ENCODE data around the gene ANXA2R. TPM values are rescaled to one million over a fixed set of nuclear protein-coding genes. Genes with fewer than 3 reads are reported as not detected.

Gene ANXA2R
- total and polyA plus RNA-seq, 9 of the 15 experiments (the other 6 are each of a cell fraction or from before 2014, with no cell fraction given) = 2.1 to 4.8 (median 3.4) TPM

DNA sequence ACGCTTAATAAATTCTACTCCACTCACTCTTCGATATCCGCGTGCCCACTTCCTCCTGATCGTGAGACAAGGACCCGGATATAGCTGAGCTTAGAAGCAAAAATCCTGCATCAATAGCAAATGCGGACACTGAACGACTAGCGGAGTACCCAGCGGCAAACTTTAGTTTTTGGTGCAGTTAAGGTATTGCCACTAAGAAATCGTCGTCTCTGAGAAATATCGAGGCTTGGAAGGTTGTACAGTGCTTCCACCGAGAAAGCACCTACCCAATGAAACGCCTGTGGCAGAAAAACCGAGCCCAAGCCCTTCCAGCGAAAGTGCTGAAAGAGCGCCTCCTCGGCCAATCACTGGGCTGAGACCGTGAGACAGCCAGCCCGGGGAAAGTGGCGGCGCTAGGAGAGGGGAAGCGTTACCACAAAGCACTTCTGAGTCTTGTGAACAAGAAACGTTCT is 32.2 kb downstream of the ANXA2R start (continued):
- TF ChIP-seq, protein P1, sequence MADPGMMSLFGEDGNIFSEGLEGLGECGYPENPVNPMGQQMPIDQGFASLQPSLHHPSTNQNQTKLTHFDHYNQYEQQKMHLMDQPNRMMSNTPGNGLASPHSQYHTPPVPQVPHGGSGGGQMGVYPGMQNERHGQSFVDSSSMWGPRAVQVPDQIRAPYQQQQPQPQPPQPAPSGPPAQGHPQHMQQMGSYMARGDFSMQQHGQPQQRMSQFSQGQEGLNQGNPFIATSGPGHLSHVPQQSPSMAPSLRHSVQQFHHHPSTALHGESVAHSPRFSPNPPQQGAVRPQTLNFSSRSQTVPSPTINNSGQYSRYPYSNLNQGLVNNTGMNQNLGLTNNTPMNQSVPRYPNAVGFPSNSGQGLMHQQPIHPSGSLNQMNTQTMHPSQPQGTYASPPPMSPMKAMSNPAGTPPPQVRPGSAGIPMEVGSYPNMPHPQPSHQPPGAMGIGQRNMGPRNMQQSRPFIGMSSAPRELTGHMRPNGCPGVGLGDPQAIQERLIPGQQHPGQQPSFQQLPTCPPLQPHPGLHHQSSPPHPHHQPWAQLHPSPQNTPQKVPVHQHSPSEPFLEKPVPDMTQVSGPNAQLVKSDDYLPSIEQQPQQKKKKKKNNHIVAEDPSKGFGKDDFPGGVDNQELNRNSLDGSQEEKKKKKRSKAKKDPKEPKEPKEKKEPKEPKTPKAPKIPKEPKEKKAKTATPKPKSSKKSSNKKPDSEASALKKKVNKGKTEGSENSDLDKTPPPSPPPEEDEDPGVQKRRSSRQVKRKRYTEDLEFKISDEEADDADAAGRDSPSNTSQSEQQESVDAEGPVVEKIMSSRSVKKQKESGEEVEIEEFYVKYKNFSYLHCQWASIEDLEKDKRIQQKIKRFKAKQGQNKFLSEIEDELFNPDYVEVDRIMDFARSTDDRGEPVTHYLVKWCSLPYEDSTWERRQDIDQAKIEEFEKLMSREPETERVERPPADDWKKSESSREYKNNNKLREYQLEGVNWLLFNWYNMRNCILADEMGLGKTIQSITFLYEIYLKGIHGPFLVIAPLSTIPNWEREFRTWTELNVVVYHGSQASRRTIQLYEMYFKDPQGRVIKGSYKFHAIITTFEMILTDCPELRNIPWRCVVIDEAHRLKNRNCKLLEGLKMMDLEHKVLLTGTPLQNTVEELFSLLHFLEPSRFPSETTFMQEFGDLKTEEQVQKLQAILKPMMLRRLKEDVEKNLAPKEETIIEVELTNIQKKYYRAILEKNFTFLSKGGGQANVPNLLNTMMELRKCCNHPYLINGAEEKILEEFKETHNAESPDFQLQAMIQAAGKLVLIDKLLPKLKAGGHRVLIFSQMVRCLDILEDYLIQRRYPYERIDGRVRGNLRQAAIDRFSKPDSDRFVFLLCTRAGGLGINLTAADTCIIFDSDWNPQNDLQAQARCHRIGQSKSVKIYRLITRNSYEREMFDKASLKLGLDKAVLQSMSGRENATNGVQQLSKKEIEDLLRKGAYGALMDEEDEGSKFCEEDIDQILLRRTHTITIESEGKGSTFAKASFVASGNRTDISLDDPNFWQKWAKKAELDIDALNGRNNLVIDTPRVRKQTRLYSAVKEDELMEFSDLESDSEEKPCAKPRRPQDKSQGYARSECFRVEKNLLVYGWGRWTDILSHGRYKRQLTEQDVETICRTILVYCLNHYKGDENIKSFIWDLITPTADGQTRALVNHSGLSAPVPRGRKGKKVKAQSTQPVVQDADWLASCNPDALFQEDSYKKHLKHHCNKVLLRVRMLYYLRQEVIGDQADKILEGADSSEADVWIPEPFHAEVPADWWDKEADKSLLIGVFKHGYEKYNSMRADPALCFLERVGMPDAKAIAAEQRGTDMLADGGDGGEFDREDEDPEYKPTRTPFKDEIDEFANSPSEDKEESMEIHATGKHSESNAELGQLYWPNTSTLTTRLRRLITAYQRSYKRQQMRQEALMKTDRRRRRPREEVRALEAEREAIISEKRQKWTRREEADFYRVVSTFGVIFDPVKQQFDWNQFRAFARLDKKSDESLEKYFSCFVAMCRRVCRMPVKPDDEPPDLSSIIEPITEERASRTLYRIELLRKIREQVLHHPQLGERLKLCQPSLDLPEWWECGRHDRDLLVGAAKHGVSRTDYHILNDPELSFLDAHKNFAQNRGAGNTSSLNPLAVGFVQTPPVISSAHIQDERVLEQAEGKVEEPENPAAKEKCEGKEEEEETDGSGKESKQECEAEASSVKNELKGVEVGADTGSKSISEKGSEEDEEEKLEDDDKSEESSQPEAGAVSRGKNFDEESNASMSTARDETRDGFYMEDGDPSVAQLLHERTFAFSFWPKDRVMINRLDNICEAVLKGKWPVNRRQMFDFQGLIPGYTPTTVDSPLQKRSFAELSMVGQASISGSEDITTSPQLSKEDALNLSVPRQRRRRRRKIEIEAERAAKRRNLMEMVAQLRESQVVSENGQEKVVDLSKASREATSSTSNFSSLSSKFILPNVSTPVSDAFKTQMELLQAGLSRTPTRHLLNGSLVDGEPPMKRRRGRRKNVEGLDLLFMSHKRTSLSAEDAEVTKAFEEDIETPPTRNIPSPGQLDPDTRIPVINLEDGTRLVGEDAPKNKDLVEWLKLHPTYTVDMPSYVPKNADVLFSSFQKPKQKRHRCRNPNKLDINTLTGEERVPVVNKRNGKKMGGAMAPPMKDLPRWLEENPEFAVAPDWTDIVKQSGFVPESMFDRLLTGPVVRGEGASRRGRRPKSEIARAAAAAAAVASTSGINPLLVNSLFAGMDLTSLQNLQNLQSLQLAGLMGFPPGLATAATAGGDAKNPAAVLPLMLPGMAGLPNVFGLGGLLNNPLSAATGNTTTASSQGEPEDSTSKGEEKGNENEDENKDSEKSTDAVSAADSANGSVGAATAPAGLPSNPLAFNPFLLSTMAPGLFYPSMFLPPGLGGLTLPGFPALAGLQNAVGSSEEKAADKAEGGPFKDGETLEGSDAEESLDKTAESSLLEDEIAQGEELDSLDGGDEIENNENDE (IDR thresholded peaks at IDR 0.05; ENCODE audit: low read depth, low read length) = no peak

Data from K562 (cell line).